VCaP (cell line): ENCODE measurements around the gene ADO.
"Not testable (repeated sequence)": the region's sequence is repeated elsewhere in the genome, so short reads cannot be mapped to it uniquely, and the experiment has no call there.

Source experiments
- H3K27ac ChIP-seq: fragments of 450-650 bp; 2 replicates; pipeline ENCODE4 v1.5.1; 2017
- TF ChIP-seq, protein P1 (sequence below): fragments of 450-650 bp; conservative IDR thresholded peaks from 2 replicates; pipeline ENCODE4 v1.5.1; 2017; ENCODE audit warnings: mild to moderate bottlenecking, moderate library complexity

The ADO gene

DNA sequence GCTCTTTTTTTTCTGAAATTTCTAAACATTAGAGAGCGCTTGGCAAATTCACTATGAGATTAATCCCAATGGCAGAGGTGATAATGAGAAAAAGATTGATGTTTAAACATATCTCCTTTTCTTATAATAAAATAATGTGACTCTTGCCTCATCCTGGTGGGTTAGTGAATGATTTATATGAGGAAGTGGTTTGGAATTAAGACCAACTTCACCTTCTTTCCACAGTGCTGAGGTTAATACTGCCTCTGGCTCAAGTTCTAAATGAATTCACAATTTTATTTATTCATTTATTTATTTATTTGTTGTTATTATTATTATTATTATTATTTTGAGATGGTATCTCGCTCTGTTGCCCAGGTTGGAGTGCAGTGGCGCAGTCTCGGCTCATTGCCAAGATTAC is 40.5 kb upstream of the ADO start:
- no peak overlapping the region for H3K27ac ChIP-seq
- TF ChIP-seq, protein P1, sequence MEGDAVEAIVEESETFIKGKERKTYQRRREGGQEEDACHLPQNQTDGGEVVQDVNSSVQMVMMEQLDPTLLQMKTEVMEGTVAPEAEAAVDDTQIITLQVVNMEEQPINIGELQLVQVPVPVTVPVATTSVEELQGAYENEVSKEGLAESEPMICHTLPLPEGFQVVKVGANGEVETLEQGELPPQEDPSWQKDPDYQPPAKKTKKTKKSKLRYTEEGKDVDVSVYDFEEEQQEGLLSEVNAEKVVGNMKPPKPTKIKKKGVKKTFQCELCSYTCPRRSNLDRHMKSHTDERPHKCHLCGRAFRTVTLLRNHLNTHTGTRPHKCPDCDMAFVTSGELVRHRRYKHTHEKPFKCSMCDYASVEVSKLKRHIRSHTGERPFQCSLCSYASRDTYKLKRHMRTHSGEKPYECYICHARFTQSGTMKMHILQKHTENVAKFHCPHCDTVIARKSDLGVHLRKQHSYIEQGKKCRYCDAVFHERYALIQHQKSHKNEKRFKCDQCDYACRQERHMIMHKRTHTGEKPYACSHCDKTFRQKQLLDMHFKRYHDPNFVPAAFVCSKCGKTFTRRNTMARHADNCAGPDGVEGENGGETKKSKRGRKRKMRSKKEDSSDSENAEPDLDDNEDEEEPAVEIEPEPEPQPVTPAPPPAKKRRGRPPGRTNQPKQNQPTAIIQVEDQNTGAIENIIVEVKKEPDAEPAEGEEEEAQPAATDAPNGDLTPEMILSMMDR = no peak

DNA sequence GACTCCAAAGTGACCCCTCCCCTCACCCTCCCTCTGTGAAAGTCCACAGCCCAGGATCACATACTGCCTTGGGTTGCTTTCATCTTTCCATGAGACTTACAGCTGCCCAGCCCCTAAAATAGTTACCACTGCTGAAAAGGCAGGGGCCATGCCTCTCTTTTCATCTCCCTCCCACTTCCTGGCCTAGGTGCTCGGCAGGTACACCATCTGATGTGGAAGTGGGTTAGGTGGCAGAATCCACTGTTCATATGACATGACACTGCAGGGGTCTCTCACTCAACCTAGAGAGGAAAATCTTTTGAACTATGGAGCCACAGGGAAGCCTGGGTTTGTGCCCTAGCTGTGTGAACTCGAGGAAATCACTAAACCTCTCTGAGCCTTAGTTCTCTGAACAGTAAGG is 38.8 kb upstream of the ADO start:
- TF ChIP-seq, protein P1 = no peak
- H3K27ac ChIP-seq = no peak overlapping the region

DNA sequence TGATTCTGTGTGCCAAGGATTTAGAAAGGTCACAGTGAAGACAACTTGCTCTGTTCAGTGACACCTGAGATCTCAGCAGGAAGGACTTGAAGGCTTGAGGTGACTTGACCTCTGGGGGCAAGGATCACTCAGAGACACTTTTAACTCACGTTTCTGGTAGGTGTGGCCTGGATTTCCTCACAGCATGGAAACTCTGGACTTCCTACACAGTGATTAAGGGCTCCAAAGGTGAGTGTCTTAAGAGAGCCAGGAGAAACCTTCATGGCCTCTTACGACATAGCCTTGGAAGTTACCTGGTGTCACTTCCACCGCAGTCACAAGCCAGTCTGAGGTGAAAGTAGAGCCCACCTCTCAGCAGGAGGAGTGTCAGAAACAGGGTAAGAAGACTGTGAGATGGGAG is 38.1 kb upstream of the ADO start:
- TF ChIP-seq, protein P1 = no peak
- H3K27ac ChIP-seq = no peak overlapping the region

DNA sequence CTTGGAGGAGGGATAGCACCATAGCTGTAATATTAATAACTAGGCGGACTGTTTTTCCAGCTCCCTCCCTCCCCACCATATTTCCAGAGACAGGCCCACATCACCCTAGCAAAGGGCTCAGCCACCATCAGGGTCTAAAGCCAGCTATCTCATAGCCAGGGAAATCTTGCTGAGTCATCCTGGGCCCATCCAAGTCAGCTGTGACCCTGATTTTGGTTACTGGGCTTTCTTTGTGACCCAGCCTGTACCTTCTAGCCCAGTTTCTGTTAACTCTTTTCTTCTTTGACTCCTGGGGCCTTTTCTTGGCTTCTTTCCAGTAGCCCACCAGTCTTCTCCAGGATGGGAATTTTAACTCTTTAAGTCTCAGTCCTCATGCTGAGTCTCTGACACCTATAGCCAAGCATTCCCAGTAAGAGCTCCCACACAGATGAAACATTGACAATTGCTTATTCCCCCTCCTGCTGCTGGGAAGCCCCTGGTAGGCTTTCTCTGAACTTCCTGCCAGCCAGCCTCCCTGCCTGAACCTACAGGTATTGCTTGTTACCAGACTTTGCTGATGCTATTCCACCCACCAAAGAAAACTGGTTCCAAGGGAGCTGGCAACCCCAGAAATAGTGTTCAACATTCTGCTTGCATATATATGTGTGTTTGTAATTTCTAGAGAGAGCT is 34.8 kb upstream of the ADO start:
- no peak overlapping the region for H3K27ac ChIP-seq
- TF ChIP-seq, protein P1 = no peak

DNA sequence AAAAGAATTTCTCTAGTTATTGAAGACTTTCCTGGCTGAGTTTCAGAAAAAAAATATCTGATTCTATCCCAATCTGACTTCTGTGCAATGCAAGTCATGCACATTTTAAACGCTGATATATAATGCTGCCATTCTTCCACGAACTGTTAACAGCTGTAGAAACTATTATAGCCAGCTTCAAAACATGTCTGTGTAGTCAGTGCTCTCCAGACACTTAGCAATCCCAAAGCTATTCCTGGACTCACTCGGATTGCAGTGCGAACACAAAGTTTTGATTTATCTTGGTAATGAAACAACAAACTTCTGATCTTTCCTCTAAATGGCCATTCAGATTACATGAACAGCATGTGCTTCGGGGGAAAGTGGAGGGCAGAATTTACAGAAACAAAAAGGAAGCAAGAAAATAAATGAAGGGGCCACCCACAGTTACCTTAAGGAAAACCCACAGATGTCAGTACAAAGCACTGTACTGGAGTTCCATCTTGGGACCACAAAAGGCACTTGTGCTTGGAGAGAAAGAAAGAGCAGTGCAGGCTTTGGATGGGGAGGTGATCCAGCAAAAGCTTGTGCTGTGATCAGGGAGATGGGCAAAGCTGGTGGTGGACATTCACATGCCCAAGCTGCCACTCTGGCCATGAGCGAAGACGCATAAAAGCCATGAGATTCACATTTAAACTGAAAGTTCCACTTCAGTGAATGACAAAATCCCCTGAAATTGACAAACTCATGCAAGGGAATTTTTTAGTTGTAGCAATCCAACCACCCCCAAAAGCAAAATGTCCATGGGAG is 32.1 kb upstream of the ADO start:
- no peak overlapping the region for H3K27ac ChIP-seq

DNA sequence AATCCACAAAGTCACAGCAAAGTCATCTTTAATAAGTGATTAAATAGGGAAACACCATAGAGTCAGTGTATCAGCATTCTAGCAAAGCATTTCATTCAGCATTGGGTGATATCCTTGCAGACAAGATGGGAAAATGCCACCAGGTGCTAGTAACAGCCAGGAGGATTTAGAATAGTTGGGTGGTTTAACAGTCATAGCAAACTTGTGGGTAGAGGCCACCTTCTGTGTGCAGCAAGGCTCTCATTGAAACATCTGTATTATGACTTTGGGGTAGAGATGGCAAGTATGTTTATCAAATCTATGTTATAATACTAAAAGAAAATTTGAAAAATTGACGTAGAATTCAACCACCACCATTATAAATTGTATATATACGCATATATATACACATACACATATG is 26.4 kb upstream of the ADO start:
- TF ChIP-seq, protein P1 = no peak
- H3K27ac ChIP-seq = no peak overlapping the region

More for the DNA sequence above, 32.1 kb upstream of the ADO start:
- TF ChIP-seq, protein P1 = no peak

DNA sequence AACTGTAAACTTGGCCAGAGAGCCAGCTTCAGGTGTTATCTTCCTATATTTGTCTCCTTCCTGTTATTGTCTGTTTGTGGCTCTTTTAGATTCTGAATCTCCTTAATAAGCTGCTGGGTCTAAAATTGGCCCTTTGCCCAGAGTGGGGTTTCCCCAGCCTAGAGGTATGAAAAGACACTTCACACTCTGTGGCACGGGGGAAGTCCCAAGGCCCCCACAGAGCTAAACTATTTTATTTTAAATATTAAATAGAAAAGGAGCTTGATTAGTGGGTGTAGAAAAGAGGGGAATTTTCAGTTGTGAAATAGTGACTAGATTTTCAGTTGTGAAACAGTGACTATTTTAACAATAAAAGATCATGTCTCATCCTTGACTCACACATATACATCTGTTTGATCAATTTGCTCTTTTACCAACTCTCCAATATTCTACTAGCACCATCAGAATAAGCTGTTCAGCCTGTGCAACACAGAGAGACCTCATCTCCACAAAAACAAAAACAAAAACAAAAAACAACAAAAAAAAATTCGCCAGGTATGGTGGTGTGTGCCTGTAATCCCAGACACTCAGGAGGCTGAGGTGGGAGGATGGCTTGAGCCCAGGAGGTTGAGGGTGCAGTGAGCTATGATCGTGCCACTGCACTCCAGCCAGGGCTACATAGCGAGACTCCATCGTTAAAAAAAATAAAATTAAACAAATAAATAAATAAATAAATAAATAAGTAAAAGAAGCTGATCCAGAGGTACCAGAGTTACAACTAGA is 24.9 kb upstream of the ADO start:
- H3K27ac ChIP-seq = no peak overlapping the region
- TF ChIP-seq, protein P1 = no peak

DNA sequence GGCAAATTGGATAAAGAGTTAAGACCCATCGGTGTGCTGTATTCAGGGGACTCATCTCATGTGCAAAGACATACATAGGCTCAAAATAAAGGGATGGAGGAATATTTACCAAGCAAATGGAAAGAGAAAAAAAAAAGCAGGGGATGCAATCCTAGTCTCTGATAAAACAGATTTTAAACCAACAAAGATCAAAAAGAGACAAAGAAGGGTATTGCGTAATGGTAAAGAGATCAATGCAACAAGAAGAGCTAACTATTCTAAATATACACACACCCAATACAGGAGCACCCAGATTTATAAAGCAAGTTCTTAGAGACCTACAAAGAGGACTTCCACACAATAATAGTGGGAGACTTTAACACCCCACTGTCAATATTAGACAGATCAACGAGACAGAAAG is 20.0 kb upstream of the ADO start:
- H3K27ac ChIP-seq = not testable (repeated sequence)

DNA sequence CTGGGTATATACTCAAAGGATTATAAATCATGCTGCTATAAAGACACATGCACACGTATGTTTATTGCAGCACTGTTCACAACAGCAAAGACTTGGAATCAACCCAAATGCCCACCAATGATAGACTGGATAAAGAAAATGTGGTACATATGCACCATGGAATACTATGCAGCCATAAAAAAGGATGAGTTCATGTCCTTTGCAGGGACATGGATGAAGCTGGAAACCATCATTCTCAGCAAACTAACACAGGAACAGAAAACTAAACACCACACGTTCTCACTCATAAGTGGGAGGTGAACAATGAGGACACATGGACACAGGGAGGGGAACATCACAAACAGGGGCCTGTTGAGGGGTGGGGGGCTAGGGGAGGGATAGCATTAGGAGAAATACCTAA is 16.2 kb upstream of the ADO start:
- H3K27ac ChIP-seq = not testable (repeated sequence)
